ENCODE measurements around the gene SPRN.
"Not testable (repeated sequence)": the region's sequence is repeated elsewhere in the genome, so short reads cannot be mapped to it uniquely, and the experiment has no call there.

Gene SPRN

GRCh38 chr10:133424601-133425000 is at the start of gene SPRN:
SPRN (minus strand) TSS chr10:133424625; CDS start chr10:133423681, 944 bp downstream.
- DNase-seq (ENCODE audit: low read depth): not testable (repeated sequence)

GRCh38 chr10:133474027-133474426 is 49.6 kb upstream of the SPRN start:
- no peak for DNase-seq (ENCODE audit: low read depth)

- no peak for DNase-seq (ENCODE audit: low read depth)
Measured at GRCh38 chr10:133473270-133473669, 48.8 kb upstream of the SPRN start.

DNA sequence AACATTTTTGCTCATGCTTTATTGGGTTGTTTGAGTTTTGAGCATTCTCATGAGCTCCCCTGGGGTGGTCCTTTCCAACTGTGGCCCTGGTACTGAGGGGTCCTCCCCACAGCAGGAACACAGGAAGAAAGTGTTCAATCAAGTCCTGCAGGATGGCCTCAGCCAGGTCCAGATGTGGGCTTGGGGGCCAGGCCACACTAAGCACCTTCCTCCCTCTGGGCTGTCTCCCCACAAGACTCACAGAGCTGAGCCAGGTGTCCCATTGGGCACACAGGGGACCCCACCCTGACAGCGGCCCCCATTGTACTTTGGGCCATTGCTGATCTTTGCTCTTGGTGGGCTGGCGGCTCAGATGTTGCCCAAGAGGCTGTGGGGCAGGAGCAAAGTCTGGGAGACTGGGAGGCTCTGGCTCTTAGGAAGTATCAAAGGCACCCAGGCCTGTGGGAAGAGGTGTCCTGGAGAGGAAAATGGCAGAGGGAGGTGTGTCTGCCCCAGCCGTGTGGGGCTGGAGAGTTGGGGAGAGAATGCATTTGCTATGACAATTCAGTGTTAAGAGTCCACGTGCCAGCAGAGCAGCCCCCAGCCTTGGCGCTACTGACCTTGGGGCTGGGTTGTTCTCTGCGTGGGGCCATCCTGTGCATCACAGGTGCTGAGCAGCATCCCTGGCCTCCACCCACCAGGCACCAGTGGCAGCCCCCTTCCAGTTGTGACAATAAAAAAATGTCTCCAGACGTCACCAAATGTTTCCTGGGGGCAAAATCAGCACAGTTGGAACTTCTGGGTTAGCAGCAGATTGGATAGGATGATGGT is 47.1 kb upstream of the SPRN start:
- no peak for DNase-seq (ENCODE audit: low read depth)

DNA sequence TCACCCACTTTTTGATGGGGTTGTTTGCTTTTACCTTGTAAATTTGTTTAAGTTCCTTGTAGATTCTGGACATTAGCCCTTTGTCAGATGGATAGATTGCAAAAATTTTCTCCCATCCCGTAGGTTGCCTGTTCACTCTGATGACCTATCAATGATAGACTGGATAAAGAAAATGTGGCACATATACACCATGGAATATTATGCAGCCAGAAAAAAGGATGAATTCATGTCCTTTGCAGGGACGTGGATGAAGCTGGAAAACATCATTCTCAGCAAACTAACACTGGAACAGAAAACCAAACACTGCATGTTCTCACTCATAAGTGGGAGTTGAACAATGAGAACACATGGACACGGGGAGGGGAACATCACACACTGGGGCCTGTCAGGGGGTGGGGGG is 44.8 kb upstream of the SPRN start:
- not testable (repeated sequence) for DNase-seq (ENCODE audit: low read depth)

DNA sequence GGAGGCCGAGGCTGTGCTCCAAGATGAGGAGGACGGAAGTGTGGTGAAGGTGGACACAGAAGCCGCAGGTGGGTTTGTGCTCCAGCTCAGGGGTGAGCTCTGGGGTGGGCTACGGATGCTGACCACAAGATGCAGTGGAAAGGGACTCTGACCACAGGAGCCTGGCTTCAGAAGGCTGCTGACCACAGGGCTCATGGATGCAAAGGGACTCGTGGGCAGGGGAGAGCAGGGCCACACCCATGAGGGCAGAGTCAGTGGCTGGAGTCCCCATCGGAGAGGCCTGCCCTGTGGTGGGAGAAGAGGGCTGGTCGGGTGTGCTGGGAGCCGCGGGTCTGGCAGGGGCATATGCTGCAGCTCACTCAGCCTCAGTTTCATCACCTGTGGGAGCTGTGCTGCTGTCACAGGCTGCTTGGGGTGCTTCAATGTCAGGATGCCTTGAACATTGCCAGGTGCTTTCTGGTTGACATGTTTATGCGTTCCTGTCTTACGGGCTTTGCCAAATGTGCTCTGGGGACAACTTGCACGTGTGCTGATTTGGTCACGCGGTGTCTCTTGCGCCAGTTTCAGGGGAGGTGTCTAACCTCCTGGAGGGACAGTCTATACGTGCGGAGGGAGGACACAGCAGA is 43.0 kb upstream of the SPRN start:
- DNase-seq (ENCODE audit: low read depth): no peak

DNA sequence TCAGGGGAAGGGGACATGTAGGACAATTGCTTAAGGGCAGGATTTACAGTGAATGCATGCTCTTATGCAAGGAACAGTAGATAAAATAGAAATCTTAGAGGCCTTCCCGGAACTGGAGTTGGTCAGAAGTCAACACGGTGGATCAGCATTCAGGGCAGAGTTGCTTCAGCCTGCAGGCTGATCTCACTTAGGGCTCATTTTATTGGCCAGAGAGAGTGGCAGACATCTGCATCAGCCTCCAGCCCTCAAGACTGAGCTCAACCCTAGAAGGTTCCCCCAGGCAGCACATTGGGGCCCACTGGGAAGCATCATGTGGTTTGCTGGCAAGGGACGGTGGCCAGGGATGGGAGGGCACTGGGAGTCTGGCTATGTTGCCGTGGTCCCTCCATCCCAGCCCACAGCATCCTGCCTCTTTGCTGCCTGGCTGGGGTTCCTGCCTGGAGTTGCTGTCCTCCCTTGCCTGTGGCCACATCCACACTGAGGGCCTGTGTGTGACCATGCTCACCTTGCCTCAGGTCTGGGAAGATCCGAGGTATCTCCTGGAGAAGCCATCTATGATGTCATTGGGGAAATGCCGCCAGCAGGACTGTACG is 42.4 kb upstream of the SPRN start:
- no peak for DNase-seq (ENCODE audit: low read depth)

DNA sequence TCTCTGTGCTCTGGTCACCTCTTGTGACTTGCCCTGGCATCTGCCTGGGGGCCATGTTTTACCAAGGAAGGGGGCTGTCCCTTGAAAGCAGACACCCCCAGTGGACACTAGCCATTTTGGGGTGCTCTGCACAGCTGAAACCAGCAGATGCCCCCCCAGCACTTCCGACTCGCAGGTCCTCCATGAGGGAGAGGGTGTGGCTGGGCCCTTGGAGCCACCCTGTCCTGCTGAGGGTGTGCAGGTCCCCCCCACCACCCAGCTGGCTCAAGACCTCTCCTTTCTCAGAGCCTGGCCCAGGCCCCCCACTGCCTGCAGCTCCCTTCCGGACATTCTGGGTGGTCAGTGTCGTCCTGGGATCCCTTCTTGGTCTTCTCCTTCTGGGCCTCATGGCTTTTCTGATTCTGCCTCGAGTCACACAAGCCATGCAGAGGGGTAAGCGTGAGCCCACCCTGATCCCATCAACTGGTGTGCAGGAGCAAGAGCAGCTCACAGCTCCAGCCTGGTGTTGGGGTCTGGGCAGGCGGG is 41.6 kb upstream of the SPRN start:
- DNase-seq (ENCODE audit: low read depth): no peak

GRCh38 chr10:133465191-133465949 is 40.9 kb upstream of the SPRN start:
- DNase-seq (ENCODE audit: low read depth): no peak

- DNase-seq (ENCODE audit: low read depth): no peak
Measured at GRCh38 chr10:133464582-133465031, 40.2 kb upstream of the SPRN start.

DNA sequence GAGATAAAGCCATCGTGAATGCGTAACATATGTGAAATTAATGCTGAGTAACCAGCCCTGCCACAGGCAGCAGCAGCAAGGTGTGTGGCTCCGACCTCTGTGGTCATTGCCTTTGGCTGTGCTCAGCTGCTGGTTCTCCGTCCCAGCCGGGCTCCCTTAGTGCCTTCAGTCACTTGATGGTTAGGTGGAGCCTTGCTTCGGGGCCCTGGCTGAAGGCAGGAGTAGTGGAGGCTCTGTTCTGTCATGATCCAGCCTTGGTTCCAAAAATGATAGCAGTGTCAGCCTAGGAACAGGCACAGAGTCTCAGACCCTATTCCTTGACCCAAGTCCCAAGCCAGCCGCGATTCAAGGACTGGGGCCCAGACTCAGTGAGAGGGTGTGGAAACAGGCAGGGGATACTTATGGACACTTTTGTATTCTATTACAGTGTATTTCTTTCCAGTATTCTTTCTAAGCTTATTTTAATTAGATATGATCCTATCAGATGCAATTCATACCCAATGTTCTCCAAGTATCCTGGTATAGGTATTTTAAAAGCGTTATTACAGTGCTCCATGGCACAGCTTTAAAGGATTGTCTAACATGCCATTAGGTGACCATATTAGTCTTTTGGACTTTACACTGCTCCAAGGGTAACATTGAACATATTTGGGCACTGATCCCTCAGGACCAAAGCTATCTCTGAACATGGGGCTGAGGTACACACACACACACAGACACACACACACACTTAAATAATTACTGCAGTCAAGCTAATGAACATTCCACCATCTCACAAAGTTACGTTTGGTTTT is 38.3 kb upstream of the SPRN start:
- no peak for DNase-seq (ENCODE audit: low read depth)

DNA sequence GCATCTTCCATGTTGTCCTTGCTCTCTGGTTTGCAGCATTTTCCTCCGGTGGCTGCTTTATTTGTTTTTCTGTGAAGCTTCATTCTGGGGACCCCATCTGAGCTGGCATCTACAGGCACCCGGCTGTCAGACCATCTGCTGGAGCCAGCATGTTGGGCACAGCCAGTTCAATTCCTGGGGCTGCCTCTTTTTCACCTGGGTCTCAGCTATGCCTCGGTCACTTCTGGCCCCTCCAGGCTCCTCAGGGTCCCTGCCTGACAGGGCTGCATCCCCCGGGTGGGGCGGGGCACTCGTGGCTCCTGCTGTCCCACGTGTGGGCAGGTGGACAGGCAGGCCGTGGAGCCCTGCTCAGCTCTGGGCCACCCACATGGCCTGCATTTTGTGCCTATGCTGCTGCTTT is 37.4 kb upstream of the SPRN start:
- no peak for DNase-seq (ENCODE audit: low read depth)

DNA sequence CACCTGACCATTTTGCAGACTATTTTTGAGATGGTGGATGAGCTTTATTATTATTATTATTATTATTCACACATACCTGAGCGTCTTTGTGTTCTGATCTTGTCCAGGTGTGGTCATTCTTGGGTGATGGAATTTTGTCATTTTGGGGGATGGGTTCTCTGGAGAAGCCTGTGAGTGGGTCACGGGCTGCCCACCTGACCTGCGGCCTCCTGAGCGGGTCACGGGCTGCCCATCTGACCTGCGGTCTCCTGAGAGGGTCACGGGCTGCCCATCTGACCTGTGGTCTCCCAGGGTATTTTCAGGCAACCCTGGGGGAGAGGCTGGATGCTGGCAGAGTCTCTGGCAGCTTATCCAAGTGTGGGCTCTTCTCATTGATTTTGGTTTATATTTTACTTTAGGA is 36.6 kb upstream of the SPRN start:
- no peak for DNase-seq (ENCODE audit: low read depth)

DNA sequence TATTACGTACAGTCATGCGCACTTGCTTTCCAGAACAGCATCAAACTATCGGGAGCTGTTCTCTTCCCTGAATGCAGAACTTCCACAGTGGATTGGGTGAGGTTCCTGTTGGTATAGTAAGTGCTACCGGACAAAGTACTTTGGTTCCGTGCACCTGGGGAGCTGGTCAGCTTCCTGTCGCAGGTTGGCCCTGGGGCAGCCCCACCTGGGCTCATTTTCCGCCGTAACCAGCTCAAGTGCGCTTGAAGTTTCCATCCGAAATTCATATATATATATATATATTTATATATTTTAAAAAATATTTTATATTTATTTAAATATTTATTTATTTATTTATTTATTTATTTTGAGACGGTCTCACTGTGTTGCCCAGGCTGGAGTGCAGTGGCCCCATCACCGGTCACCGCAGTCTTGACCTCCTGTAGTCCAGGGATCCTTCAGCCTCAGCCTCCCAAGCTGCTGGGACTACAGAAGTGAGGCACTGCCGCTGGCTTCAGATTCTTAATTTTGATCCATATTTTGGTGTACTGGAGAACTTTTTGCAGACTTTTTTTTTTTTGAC is 35.9 kb upstream of the SPRN start:
- DNase-seq (ENCODE audit: low read depth): no peak

DNA sequence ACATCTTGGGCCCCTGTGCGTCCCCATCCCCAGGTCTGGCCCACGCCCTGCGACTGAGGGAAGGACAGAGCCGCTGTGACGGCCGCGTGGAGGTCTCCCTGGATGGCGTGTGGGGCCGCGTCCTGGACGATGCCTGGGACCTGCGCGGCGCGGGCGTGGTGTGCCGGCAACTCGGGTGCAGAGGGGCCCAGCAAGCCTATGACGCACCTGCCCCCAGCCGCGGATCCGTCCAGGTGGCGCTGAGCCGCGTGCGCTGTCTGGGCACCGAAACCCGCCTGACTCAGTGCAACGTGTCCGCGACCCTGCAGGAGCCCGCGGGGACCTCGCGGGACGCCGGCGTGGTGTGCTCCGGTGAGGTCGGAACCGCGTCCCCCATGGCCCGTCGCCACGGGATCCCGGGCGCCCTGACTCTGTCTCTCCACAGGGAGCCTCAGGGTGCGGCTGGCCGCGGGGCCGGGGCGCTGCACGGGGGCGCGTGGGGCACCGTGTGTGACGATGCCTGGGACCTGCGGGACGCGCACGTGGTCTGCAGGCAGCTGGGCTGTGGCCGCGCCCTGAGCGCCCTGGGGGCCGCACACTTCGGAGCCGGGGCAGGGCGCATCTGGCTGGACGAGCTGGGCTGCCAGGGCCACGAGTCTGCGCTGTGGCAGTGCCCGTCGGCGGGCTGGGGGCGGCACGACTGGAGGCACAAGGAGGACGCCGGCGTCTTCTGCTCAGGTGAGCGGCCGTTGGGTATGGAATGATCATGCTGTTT is 35.2 kb upstream of the SPRN start:
- DNase-seq (ENCODE audit: low read depth): no peak

- no peak for DNase-seq (ENCODE audit: low read depth)
Measured at GRCh38 chr10:133458710-133459453, 34.5 kb upstream of the SPRN start.

DNA sequence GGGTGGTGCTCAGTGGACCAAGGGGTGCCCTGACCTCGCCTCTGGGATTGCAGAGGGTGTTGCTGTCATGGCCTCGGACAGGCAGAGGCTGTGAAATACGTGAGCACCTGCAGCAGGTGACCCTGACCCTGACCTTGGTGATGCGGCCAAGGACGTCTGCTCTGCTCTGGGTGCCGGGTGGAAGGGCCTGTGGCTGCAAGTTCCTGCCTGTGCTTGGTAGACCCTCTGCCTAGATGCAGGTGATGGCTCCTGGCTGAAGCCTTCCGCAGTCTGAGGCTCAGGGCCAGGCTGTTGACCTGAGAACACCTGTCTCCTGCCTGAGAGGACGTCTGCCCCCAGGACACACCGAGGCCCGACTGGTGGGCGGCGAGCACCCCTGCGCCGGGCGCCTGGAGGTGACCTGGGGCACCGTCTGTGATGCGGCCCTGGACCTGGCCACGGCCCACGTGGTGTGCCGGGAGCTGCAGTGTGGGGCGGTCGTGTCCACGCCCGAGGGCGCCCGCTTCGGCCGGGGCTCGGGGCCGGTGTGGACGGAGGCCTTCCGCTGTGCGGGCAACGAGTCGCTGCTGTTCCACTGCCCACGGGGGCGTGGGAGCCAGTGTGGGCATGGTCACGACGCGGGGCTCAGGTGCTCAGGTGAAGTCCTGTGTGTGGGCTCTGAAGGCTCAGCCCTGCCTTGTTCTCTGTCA is 33.7 kb upstream of the SPRN start:
- DNase-seq (ENCODE audit: low read depth): no peak

DNA sequence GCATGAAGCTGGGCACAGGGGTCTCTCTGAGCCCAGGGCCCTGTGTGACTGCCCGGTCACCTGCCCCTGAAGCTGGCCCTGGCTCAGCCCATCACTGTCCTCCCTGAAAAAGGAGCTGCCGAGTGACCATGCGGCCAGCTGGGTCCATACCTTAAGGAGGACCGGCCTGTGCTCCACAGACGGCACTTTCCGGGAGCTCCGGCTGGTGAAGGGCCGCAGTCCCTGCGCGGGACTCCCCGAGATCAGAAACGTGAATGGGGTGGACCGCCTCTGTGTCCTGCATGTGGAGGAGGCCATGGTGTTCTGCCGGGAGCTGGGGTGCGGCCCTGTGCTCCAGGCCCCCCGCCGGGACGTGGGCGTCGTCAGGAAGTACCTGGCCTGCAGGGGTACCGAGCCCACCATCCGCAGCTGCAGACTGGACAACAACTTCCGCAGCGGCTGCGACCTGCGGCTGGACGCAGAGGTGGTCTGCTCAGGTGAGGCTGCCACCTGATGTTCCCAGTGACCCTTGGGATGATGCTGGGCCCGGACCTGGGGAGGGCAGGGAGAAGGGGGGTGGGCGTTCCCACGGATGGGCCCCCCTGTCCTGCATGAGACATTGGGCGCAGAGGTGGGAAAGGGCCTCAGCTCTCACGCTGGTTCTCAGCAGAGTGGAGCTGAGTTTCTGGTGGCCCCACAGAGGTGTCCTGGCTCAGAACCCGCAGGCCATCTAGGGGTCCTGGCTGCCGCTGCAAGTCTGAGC is 32.8 kb upstream of the SPRN start:
- no peak for DNase-seq (ENCODE audit: low read depth)

All from GM04504 (cell line).